ENCODE data around the gene AGRN.
A peak's percentile ranks its signal among the peaks of the same experiment; 100 is the strongest.
"Not testable (repeated sequence)": the region's sequence is repeated elsewhere in the genome, so short reads cannot be mapped to it uniquely, and the experiment has no call there.

The AGRN gene

GRCh38 chr1:974293-974640 lies 45.7 kb upstream of the AGRN start:
- no peak overlapping the region for H3K27ac ChIP-seq
- TF ChIP-seq ZFX (IDR thresholded peaks at IDR 0.05) (no peak), CTCF (conservative IDR thresholded peaks at IDR 0.05) (no peak)

GRCh38 chr1:974687-975328 lies 45.1 kb upstream of the AGRN start:
- TF ChIP-seq ZFX (IDR thresholded peaks at IDR 0.05) = no peak
- TF ChIP-seq CTCF (conservative IDR thresholded peaks at IDR 0.05) = no peak

GRCh38 chr1:975365-975764 lies 44.6 kb upstream of the AGRN start:
- H3K27ac ChIP-seq = peak overlapping the region; percentile 82

More at GRCh38 chr1:974687-975328, 45.1 kb upstream of the AGRN start:
- no peak overlapping the region for H3K27ac ChIP-seq

GRCh38 chr1:975896-976683 lies 43.8 kb upstream of the AGRN start:
- TF ChIP-seq CTCF (conservative IDR thresholded peaks at IDR 0.05) (peak; percentile 84), ZFX (IDR thresholded peaks at IDR 0.05) (no peak)
- H3K27ac ChIP-seq = peak overlapping the region; percentile 82

More at GRCh38 chr1:975365-975764, 44.6 kb upstream of the AGRN start:
- TF ChIP-seq ZFX (IDR thresholded peaks at IDR 0.05) (no peak), CTCF (conservative IDR thresholded peaks at IDR 0.05) (no peak)

- not testable (repeated sequence) for H3K27ac ChIP-seq
Observed at GRCh38 chr1:976791-977190, 43.1 kb upstream of the AGRN start.

GRCh38 chr1:978069-978834 lies 41.7 kb upstream of the AGRN start:
- TF ChIP-seq ZFX (IDR thresholded peaks at IDR 0.05) (no peak), CTCF (conservative IDR thresholded peaks at IDR 0.05) (no peak)
- no peak overlapping the region for H3K27ac ChIP-seq

GRCh38 chr1:978835-979743 lies 40.8 kb upstream of the AGRN start:
- no peak overlapping the region for H3K27ac ChIP-seq
- TF ChIP-seq CTCF (conservative IDR thresholded peaks at IDR 0.05) = no peak
- no peak for TF ChIP-seq ZFX (IDR thresholded peaks at IDR 0.05)
